ACHN (cell line): Measurements from ENCODE around the gene PRKN.

Experiments used
- DNase-seq: peaks from one replicate; pipeline ENCODE4 v3.0.0-alpha.2; 2015
- in situ Hi-C: cut with HindIII; loops from 2 replicates; pipeline ENCODE4 v1.10.0; 2017; ENCODE audit warnings: low sequenced_read_pairs, low pct_ligation_motif_present, low pct_unique_long_range_greater_than_20kb

The PRKN gene

GRCh38 chr6:161954699-161955276 lies 772.8 kb downstream of the PRKN start:
- in situ Hi-C loops: no loop called here
- DNase-seq: no peak

- in situ Hi-C loops: no loop called here
- no peak for DNase-seq
Observed at GRCh38 chr6:161954077-161954476, 773.5 kb downstream of the PRKN start.

- in situ Hi-C loops: no loop called here
- no peak for DNase-seq
Observed at GRCh38 chr6:161951126-161951525, 776.4 kb downstream of the PRKN start.

GRCh38 chr6:161949531-161949930 lies 778.0 kb downstream of the PRKN start:
- DNase-seq: peak; percentile 12
- in situ Hi-C loops: no loop called here

GRCh38 chr6:161948462-161948861 lies 779.1 kb downstream of the PRKN start:
- in situ Hi-C loops: no loop called here
- no peak for DNase-seq

GRCh38 chr6:161947371-161947770 lies 780.2 kb downstream of the PRKN start:
- no peak for DNase-seq
- in situ Hi-C loops: no loop called here

GRCh38 chr6:161946461-161946860 lies 781.1 kb downstream of the PRKN start:
- DNase-seq: no peak
- in situ Hi-C loops: no loop called here

GRCh38 chr6:161943561-161943960 lies 784.0 kb downstream of the PRKN start:
- in situ Hi-C loops: no loop called here
- no peak for DNase-seq

- in situ Hi-C loops: no loop called here
- no peak for DNase-seq
Observed at GRCh38 chr6:161941565-161941964, 786.0 kb downstream of the PRKN start.

- in situ Hi-C loops: no loop called here
- peak; percentile 1 for DNase-seq
Observed at GRCh38 chr6:161940519-161940918, 787.0 kb downstream of the PRKN start.

GRCh38 chr6:161926324-161926723 lies 801.2 kb downstream of the PRKN start:
- no peak for DNase-seq
- in situ Hi-C loops: no loop called here

- in situ Hi-C loops: no loop called here
Observed at GRCh38 chr6:161924516-161925116, 803.0 kb downstream of the PRKN start.

GRCh38 chr6:161922631-161923119 lies 804.9 kb downstream of the PRKN start:
- in situ Hi-C loops: no loop called here
- DNase-seq: peak; percentile 73

More at GRCh38 chr6:161924516-161925116, 803.0 kb downstream of the PRKN start:
- no peak for DNase-seq

GRCh38 chr6:161921602-161922395 lies 805.8 kb downstream of the PRKN start:
- in situ Hi-C loops: no loop called here
- no peak for DNase-seq

- in situ Hi-C loops: no loop called here
- no peak for DNase-seq
Observed at GRCh38 chr6:161919691-161920090, 807.9 kb downstream of the PRKN start.

GRCh38 chr6:161918628-161919205 lies 808.8 kb downstream of the PRKN start:
- in situ Hi-C loops: no loop called here
- DNase-seq: no peak

GRCh38 chr6:161918109-161918531 lies 809.4 kb downstream of the PRKN start:
- in situ Hi-C loops: no loop called here
- no peak for DNase-seq

GRCh38 chr6:161917645-161918044 lies 809.9 kb downstream of the PRKN start:
- peak; percentile 24 for DNase-seq
- in situ Hi-C loops: no loop called here

- in situ Hi-C loops: no loop called here
- no peak for DNase-seq
Observed at GRCh38 chr6:161915456-161915964, 812.1 kb downstream of the PRKN start.
